Adipocyte (in vitro differentiated cells): Measurements from ENCODE around the gene RPS2.

ENCODE experiments used
- DNase-seq: peaks from one replicate; pipeline ENCODE4 v3.0.0-alpha.2; 2015; ENCODE audit warnings: low read depth
- H3K27me3 ChIP-seq: replicated peaks from 2 replicates; pipeline ENCODE4 v1.7.0; 2013; ENCODE audit warnings: mild to moderate bottlenecking, low read length, moderate library complexity; ENCODE audit not compliant: control insufficient read depth, insufficient read depth
- H3K36me3 ChIP-seq: 2 replicates; pipeline ENCODE4 v1.7.0; 2013; ENCODE audit warnings: low read length, mild to moderate bottlenecking, moderate library complexity; ENCODE audit not compliant: control insufficient read depth, insufficient read depth, severe bottlenecking
- H3K4me1 ChIP-seq: 2 replicates; pipeline ENCODE4 v1.7.0; 2013; ENCODE audit warnings: mild to moderate bottlenecking, low read length, moderate library complexity; ENCODE audit not compliant: control insufficient read depth, insufficient read depth
- H3K4me3 ChIP-seq: 2 replicates; pipeline ENCODE4 v1.7.0; 2013; ENCODE audit warnings: mild to moderate bottlenecking, low read length, moderate library complexity
- H3K9ac ChIP-seq: 2 replicates; pipeline ENCODE4 v1.7.0; 2013; ENCODE audit warnings: mild to moderate bottlenecking, low read length, moderate library complexity
- H3K9me3 ChIP-seq: 2 replicates; pipeline ENCODE4 v1.7.0; 2013; ENCODE audit warnings: mild to moderate bottlenecking, low read length, moderate library complexity; ENCODE audit not compliant: control insufficient read depth

The RPS2 gene

DNA sequence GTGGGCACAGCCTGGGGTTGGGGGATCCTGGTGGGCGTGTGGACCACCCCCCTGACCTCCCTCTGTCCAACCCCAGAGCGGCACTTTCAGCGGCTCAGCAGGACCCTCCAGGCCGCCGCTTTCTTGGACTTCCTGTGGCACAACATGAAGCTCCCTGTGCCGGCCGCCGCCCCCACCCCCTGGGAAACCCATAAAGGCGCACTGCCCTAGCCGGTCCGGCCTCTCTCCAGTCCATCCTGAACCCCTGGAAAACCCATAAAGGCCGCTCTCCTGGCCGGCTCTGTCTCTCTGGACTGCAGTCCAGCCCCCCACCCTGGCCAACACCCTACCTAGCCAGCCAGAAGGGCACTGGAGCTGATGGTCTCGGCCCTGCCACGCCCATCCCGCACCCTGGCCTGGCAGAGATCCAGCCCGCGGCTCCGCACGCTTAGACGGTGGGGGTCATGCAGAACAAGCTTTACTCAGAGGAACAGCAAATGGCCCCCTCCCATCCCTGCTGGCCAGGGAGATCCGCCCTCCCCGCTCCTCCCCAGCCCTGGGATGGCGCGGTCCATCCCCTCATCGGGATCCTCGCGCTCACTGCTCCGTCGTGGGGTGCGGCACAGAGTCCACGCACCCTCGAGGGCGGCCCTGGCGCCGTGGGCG is 14.0 kb upstream of the RPS2 start:
- Histone ChIP-seq H3K9ac (no peak overlapping the region), H3K27me3 (peaks cover 6% of the 10 kb centered on the region), H3K4me3 (no peak overlapping the region), H3K36me3 (peaks cover 46% of the 10 kb centered on the region), H3K9me3 (no peaks in the 10 kb centered on the region), H3K4me1 (peaks cover 4% of the 10 kb centered on the region)
- DNase-seq: no peak

- Histone ChIP-seq H3K9me3 (no peaks in the 10 kb centered on the region), H3K4me3 (no peak overlapping the region), H3K36me3 (peaks cover 46% of the 10 kb centered on the region), H3K27me3 (peaks cover 6% of the 10 kb centered on the region), H3K9ac (no peak overlapping the region), H3K4me1 (peaks cover 5% of the 10 kb centered on the region)
- DNase-seq: no peak
Measured at GRCh38 chr16:1977875-1978268, 13.2 kb upstream of the RPS2 start.

DNA sequence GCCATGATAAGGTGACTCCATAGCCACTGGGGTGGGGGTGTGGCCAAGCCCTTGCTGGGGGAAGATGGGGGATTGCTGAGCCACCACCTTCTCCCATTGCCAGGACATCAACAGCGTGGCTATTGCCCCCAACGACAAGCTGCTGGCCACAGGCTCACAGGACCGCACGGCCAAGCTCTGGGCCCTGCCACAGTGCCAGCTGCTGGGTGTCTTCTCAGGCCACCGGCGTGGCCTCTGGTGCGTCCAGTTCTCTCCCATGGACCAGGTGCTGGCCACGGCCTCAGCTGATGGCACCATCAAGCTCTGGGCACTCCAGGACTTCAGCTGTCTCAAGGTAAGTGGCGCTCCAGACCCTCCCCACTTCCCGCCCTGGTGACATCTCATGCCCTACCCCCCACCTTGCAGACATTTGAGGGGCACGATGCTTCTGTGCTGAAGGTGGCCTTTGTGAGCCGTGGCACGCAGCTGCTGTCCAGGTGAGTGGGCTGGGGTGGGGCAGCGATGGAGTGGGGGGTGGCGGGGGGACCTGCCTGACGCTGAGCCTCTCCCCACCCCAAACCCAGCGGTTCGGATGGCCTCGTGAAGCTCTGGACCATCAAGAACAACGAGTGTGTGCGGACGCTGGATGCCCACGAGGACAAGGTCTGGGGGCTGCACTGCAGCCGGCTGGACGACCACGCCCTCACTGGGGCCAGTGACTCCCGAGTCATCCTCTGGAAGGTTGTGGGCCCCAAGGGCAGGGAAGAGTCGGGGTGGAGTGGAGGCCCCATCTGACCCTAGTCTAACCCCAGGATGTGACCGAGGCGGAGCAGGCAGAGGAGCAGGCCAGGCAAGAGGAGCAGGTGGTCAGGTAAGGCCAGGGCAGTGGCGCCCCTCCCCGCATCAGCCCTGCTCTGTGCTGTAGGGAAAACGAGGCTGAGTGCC is 12.6 kb upstream of the RPS2 start:
- no peak for DNase-seq
- H3K4me1 ChIP-seq: peaks cover 8% of the 10 kb centered on the region
- peaks cover 46% of the 10 kb centered on the region for H3K36me3 ChIP-seq
- H3K9me3 ChIP-seq: no peaks in the 10 kb centered on the region
- peaks cover 6% of the 10 kb centered on the region for H3K27me3 ChIP-seq
- H3K4me3 ChIP-seq: no peak overlapping the region
- H3K9ac ChIP-seq: no peak overlapping the region

DNA sequence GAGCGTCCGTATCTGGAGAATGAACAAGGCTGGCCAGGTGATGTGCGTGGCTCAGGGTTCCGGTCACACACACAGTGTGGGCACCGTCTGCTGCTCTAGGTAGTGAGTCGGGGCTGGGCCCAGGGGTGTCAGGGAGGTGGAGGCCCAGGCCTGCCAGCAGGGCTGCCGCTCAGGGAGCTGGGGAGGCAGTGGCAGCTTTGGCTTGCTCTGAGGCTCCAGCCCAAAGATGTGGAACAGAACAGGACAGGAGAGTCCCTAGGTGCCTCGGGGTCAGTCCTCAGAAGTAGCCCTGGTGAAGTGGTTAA is 11.5 kb upstream of the RPS2 start:
- H3K36me3 ChIP-seq: peaks cover 46% of the 10 kb centered on the region

DNA sequence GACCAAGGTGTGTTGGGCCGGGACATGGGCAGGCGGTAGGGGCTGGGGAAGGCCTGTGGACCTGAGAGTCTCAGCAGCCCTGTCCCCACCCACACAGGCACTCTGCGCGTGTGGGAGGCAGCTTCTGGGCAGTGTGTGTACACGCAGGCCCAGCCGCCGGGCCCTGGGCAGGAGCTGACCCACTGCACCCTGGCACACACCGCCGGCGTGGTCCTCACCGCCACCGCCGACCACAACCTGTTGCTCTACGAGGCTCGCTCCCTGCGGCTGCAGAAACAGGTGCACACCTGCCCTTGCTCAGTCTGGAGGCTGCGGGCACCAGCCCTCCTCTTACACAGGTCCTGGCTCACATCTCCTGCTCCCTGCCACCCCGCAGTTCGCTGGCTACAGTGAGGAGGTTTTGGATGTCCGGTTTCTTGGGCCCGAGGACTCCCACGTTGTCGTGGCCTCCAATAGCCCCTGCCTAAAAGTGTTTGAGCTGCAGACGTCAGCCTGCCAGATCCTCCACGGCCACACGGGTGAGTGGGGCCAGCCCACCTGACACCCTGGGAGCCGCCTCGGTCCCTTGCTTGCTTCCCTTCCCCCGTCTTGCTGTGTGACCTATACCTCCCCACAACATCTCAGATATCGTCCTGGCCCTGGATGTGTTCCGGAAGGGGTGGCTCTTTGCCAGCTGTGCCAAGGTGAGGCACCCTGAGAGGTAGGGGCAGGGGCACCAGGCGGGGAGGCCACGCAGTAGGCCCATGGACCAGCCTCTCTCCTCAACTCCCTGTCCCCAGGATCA is 11.0 kb upstream of the RPS2 start:
- Histone ChIP-seq H3K4me3 (no peak overlapping the region), H3K4me1 (peaks cover 16% of the 10 kb centered on the region), H3K27me3 (peaks cover 2% of the 10 kb centered on the region), H3K9ac (no peak overlapping the region), H3K9me3 (no peaks in the 10 kb centered on the region), H3K36me3 (peaks cover 46% of the 10 kb centered on the region)
- DNase-seq: no peak

More for the DNA sequence above, 11.5 kb upstream of the RPS2 start:
- Histone ChIP-seq H3K4me3 (no peak overlapping the region), H3K27me3 (peaks cover 6% of the 10 kb centered on the region), H3K9ac (no peak overlapping the region), H3K4me1 (peaks cover 10% of the 10 kb centered on the region), H3K9me3 (no peaks in the 10 kb centered on the region)
- no peak for DNase-seq

- no peaks in the 10 kb centered on the region for H3K27me3 ChIP-seq
- no peak overlapping the region for H3K4me3 ChIP-seq
- H3K9ac ChIP-seq: no peak overlapping the region
- DNase-seq: no peak
- peaks cover 46% of the 10 kb centered on the region for H3K36me3 ChIP-seq
- no peaks in the 10 kb centered on the region for H3K9me3 ChIP-seq
- peaks cover 12% of the 10 kb centered on the region for H3K4me1 ChIP-seq
Measured at GRCh38 chr16:1974157-1975070, 9.8 kb upstream of the RPS2 start.

DNA sequence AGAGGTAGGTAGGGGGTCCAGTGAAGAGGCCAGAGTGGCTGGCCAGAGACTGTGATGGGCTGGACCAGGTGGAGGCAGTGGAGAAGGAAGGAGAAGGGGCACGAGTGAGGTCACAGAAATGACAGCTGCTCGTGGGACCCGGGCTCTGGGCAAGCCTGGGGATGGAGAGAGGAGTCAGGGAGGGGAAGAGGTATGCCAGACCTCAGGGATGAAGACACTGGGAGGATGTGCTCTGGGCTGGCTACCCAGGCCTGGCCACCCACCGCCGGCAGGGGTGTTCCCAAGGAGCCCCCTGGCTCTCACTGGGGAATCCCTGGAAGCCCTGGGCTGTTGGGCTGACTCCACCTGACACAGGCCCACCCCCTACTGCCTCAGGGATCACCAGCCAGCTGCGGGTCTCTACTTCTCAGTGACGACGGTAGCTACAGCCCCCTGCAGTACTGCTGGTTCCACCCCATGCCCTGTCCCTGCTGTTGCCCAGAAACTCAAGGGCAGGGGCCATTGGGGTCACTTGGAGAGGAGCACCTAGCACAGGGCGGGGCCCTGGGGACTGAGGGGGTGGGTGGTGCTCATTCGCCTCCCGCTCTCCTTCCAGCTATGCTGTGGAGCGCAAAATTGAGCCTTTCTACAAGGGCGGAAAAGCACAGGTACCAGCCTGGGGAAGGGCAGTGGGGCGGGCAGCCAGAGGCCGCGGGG is 9.0 kb upstream of the RPS2 start:
- Histone ChIP-seq H3K36me3 (peaks cover 42% of the 10 kb centered on the region), H3K4me3 (no peak overlapping the region)
- DNase-seq: no peak

GRCh38 chr16:1972490-1972877 is 7.9 kb upstream of the RPS2 start:
- H3K4me3 ChIP-seq: peak overlapping the region; percentile 95
- peak; percentile 52 for DNase-seq
- no peaks in the 10 kb centered on the region for H3K27me3 ChIP-seq
- no peaks in the 10 kb centered on the region for H3K9me3 ChIP-seq
- peak overlapping the region; percentile 92 for H3K9ac ChIP-seq
- H3K4me1 ChIP-seq: peaks cover 12% of the 10 kb centered on the region
- H3K36me3 ChIP-seq: peaks cover 31% of the 10 kb centered on the region

More for the DNA sequence above, 9.0 kb upstream of the RPS2 start:
- Histone ChIP-seq H3K9ac (no peak overlapping the region), H3K9me3 (no peaks in the 10 kb centered on the region), H3K27me3 (no peaks in the 10 kb centered on the region), H3K4me1 (peaks cover 12% of the 10 kb centered on the region)

GRCh38 chr16:1971796-1972489 is 7.3 kb upstream of the RPS2 start, which contains the start of gene TBL3:
Gene TBL3 (plus strand): TSS chr16:1972053. CDS start chr16:1972165, 112 bp downstream.
- H3K4me3 ChIP-seq: peak within 1 kb of the TSS; percentile 95
- H3K36me3 ChIP-seq: peaks cover 27% of the 10 kb centered on the region
- H3K4me1 ChIP-seq: peaks cover 12% of the 10 kb centered on the region

More at GRCh38 chr16:1971796-1972489, 7.3 kb upstream of the RPS2 start, which contains the start of gene TBL3:
- no peaks in the 10 kb centered on the region for H3K27me3 ChIP-seq
- H3K9me3 ChIP-seq: no peaks in the 10 kb centered on the region
- peak; percentile 96 for DNase-seq
- H3K9ac ChIP-seq: peak within 1 kb of the TSS; percentile 92
